Measurements from ENCODE around the gene LRRC8A.
"Not testable (repeated sequence)": the region's sequence is repeated elsewhere in the genome, so short reads cannot be mapped to it uniquely, and the experiment has no call there.

LRRC8A gene

GRCh38 chr9:128881884-128882676, at the start of gene LRRC8A, which contains the start of gene KYAT1:
TSS of gene LRRC8A (plus strand) at chr9:128882133. CDS start at chr9:128907165, 25,032 bp downstream.
TSS of gene KYAT1 (minus strand) at chr9:128881950. CDS start at chr9:128845405, 36,545 bp downstream.
- DNase-seq = peak; percentile 89

- DNase-seq = no peak
Measured at GRCh38 chr9:128833696-128834095, 48.2 kb upstream of the LRRC8A start.

DNA sequence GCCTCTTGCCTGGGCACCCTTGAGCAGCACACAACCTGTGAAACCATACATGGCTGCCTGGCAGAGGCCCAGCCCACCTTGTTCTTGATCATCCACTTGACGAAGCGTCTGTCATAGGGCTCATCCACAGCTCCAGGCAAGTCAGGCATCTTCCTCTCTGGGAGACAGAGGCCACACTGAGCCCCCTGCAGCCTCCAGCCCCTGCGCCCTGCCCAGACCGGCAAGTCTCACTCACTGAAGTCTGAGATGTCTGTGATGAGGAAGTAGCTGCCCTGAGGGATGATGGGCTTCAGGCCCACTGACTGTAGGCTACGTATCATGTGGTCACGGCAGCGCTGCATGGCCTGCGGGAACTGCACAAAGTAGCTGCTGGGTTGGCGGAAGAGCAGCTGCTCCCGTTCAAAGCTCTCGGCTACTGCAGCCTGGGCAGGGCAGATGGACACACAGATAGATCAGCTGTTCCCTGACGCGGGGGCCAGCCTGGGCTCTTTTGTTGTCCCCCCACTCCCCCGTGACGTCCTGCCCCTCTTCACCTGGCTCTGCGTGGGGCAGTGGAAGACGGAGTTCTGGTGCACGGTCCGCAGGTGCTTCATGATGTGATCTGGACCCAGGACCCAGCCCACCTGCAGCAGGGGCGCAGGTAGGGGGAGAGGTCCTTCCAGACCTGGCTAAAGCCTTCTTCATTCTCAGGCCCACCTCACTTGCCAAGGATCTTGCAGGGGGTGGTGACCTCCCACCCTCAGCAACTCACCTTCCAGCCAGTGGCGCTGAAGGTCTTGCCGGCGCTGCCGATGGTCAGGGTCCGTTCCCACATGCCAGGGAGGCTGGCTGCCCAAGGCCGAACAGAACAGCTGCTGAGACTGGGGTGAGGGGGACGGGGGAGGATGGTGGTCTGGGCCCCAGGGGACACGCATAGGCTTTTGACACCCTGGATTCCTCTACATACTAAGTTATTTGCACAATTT, 46.4 kb upstream of the LRRC8A start:
- DNase-seq = no peak

DNA sequence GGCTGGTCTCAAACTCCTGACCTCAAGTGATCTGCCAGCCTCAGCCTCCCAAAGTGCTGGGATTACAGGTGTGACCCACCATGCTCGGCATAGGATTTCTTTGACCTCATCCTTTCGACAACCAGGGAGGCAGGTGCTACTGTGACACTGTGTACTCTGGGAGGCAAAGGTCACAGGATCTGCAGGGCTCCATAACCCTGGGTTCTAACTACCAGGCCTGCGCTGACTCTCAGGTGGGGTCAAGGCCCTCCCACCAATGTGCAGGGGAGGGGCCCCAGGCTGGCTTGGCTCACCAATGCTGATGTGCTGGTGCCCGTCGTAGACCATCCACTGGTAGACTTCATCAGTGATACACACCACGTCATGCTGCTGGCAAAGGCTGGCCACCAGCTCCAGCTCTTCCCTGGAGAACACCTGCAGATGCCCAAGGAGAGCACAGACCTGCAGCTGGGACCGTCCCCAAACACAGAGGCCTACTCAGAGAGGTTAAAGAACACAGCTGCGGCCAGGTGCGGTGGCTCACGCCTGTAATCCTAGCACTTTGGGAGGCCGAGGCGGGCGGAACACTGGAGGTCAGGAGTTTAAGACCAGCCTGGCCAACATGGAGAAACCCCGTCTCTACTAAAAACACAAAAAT, 45.3 kb upstream of the LRRC8A start:
- no peak for DNase-seq

- DNase-seq = no peak
Measured at GRCh38 chr9:128838338-128838737, 43.6 kb upstream of the LRRC8A start.

DNA sequence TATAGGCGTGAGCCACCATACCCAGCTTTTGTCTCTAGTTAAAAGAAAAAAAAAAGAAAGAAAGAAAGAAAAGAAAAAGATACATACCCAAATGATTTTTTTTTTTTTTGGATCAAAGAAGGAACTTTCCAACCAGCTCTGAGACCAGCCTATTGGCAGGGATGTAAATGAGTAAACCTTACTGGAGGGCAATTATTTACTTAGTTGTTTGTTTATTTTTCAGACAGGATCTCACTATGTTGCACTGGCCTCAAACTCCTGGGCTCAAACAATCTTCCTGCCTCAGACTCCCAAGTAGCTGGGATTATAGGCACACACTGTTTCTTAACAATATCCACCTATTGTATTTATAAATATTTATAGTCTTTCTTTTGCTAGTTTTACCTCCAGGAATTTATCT, 41.4 kb upstream of the LRRC8A start:
- DNase-seq = no peak

DNA sequence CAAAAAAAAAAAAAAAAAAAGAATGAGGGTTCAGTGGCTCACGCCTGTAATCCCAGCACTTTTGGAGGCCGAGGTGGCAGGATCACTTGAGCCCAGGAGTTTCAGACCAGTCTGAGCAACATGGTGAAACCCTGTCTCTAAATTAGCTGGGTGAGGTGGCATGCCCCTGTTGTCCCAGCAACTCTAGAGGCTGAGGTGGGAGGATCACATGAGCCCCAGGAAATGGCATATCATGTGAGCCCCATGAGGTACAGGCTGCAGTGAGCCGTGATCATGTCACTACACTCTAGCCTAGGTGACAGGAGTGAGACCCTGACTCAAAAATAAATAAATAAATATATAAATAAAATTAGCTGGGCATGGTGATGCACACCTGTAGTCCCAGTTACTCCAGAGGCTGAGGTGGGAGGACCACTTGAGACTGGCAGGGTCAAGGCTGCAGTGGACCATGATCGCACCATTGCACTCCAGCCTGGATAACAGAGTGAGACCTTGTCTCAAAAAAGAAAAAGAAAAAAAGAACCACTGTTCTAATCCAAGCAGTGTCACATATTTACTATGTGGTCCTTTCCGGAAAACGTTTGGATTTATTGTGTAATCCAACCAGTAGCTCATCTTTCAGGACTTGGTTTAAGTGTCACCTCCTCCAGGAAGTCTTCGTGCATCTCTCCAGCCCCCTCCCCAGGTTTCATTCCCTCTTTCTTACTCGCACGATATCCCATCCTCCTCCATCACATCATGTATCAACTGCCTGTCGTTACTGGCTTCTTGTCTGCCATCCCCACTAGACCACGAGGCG, 40.0 kb upstream of the LRRC8A start:
- no peak for DNase-seq

DNA sequence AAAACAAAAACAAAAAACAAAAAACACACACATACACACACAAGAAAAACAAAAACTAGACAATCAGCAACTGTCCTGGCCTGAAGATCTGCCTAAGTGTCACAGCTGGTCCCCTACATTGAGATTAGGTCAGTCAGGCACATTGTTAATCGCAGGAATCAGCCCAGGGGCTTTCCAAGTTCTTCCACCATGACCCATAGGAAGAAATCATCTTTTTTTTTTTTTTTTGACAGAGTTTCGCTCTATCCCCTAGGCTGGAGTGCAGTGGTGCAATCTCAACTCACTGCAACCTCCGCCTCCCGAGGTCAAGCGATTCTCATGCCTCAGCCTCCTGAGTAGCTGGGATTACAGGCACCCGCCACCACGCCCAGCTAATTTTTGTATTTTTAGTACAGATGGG, 38.8 kb upstream of the LRRC8A start:
- not testable (repeated sequence) for DNase-seq

- DNase-seq = no peak
Measured at GRCh38 chr9:128845186-128845931, 36.6 kb upstream of the LRRC8A start.

DNA sequence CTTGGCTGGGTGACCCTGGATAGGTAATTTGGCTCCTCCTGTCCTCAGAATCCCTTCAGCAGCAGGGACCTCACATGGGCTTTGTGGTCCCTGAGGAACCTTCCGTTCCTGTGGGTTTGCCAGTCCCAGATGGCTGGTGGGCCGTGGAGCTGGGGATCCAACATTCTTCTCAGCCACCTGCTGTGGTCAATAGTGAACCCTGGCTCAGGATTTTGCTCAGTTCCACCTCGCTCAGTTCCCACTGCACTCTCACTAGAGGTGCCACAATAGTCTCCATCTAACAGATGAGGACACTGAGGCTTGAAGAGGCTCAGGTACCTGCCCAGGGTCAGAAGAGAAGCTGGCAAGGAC, 35.3 kb upstream of the LRRC8A start:
- DNase-seq = no peak

DNA sequence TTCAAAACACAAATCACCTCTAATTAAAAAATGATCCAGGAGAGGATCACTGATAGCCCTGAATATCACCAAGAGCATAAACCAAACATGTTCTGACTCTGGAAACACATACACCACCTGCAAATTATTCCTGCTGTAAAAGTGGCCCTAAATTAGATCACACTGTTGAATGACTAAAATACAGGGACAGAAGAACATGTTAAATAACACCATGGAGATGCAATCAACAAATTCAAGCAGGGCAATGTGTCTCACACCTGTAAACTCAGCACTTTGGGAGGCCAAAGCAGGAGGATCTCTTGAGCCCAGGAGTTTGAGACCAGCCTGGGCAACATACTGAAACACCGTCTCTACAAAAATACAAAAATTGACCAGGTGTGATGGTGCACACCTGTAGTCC, 34.1 kb upstream of the LRRC8A start:
- DNase-seq = no peak

- not testable (repeated sequence) for DNase-seq
Measured at GRCh38 chr9:128851024-128851423, 30.9 kb upstream of the LRRC8A start.

DNA sequence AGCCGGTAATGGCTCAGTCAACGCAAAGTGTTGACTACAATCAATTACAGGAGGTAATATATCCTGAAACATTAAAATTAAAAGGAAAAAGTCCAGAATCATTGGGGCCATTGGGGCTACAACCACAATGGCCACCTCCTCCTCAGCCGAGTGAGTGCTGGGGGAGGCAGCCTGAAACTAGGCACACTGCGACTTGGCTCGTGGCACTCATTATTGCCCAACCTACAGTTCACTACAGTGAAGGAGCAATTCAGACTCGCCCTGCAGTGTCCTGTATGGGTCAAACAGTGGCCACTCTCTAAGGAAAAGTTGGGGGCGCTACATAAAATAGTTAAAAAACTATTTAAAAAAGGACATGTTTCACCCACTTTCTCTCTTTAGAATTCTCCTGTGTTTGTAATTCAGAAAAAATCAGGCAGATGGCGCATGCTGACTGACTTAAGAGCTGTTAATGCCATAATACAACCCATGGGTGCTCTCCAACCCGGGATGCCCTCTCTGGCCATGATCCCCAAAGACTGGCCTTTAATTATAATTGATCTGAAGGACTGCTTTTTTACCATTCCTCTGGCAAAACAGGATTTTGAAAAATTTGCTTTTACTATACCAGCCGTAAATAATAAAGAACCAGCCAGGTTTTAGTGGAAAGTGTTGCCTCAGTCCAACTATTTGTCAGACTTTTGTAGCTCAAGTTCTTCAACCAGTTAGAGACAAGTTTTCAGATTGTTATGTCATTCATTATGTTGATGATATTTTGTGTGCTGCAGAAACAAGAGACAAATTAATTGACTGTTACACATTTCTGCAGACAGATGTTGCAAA, 29.9 kb upstream of the LRRC8A start:
- not testable (repeated sequence) for DNase-seq

DNA sequence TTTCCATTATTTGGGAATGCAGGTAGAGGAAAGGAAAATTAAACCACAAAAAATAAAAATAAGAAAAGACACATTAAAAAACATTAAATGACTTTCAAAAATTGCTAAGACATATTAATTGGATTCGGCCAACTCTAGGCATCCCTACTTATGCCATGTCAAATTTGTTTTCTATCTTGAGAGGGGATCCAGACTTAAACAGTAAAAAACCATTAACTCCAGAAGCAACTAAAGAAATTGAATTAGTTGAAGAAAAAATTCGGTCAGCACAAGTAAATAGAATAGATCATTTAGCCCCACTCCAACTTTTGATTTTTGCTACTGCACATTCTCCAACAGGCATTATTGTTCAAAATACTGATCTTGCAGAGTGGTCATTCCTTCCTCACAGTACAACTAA, 29.3 kb upstream of the LRRC8A start:
- DNase-seq = not testable (repeated sequence)

DNA sequence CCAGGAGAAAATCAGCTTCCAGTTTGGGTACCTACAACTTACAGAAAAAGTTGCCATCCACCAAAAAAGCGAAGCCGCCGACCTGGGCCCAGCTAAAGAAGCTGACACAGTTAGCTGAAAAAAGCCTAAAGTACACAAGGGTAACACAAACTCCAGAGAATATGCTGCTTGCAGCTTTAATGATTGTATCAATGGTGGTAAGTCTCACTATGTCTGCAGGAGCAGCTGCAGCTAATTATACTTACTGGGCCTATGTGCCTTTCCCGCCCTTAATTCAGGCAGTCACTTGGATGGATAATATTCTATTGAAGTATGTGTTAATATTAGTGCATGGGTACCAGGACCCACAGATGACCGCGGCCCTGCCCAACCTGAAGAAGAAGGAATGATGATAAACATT, 27.5 kb upstream of the LRRC8A start:
- not testable (repeated sequence) for DNase-seq

GRCh38 chr9:128858476-128858875, 23.5 kb upstream of the LRRC8A start:
- DNase-seq = not testable (repeated sequence)

DNA sequence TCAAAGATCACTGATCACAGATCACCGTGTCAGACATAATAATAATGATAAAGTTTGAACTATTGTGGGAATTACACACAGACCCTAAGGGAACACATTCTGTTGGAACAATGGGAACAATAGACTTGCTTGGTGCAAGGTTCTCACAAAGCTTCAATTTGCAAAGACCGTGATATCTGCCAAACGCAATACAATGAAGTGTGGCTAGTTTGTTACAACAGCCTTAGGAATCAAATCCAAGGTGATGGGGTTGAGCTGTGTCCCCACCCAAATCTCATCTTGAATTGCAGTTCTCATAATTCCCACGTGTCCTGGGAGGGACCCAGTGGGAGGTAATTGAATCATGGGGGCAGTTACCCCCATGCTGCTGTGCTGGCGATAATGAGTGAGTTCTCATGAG, 21.0 kb upstream of the LRRC8A start:
- DNase-seq = no peak

DNA sequence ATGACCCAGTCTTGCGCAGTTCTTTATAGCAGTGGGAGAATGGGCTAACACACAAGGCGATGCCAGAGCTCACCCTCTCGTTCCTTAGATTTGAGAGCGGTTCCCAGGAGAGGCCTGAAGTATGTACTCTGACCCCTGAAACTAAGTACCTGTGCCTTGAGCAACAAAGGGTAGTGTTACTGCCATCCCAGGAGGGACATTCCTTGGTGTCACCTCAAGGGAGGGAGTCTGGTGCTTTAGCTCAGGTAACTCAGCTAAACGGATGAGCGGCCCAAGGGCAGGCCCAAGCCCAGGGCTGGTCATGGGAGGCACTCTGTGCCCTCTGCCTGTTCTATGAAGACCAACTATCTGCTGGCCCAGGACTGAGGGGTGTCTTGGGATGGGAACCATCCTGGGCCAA, 20.4 kb upstream of the LRRC8A start:
- no peak for DNase-seq

GRCh38 chr9:128862401-128862851, 19.5 kb upstream of the LRRC8A start:
- DNase-seq = no peak

GRCh38 chr9:128863647-128864046, 18.3 kb upstream of the LRRC8A start:
- no peak for DNase-seq
